ENCODE measurements around the gene ANKS1B. TPM values are rescaled to one million over a fixed set of nuclear protein-coding genes. Genes with fewer than 3 reads are reported as not detected.

ANKS1B gene
- total RNA-seq, 3 donors from 2014 or later (not counting 1 experiment from before 2014, with no cell fraction given), result not detected

DNA sequence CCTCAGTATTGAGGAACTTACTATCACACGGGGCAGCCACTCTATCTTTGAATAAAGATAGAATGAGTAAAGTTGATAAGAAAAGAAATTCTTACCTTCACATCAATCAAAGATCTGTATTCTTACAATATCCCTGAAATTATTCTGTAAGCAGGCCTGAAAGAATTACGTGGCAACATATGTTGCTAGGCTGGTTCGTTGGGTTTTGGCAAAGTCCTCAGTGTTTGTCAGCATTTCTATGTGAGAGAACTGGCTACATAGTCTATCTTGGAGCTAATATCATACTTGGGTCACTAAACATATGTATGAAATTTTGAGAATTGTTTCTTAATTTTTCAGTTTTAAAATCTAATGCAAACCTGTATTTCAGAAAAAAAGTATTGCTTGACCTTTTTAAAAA lies 749.4 kb downstream of the ANKS1B start:
- H3K36me3 Mint-ChIP-seq, result no peaks in the 10 kb centered on the region
- 87% methylated on average over 2 of the region's 3 CpGs for WGBS (ENCODE audit: insufficient coverage)
- H3K4me3 ChIP-seq (ENCODE audit: low read length), result no peak overlapping the region
- no peaks in the 10 kb centered on the region for H3K4me1 Mint-ChIP-seq
- H3K27me3 ChIP-seq (ENCODE audit: control insufficient read depth, insufficient read depth, low read length), result no peaks in the 10 kb centered on the region
- ATAC-seq (no peak), DNase-seq (no peak)
- no peak overlapping the region for H3K4me3 Mint-ChIP-seq
- TF ChIP-seq, protein P1, sequence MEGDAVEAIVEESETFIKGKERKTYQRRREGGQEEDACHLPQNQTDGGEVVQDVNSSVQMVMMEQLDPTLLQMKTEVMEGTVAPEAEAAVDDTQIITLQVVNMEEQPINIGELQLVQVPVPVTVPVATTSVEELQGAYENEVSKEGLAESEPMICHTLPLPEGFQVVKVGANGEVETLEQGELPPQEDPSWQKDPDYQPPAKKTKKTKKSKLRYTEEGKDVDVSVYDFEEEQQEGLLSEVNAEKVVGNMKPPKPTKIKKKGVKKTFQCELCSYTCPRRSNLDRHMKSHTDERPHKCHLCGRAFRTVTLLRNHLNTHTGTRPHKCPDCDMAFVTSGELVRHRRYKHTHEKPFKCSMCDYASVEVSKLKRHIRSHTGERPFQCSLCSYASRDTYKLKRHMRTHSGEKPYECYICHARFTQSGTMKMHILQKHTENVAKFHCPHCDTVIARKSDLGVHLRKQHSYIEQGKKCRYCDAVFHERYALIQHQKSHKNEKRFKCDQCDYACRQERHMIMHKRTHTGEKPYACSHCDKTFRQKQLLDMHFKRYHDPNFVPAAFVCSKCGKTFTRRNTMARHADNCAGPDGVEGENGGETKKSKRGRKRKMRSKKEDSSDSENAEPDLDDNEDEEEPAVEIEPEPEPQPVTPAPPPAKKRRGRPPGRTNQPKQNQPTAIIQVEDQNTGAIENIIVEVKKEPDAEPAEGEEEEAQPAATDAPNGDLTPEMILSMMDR (IDR thresholded peaks at IDR 0.05), result no peak
- no peak overlapping the region for H3K27ac ChIP-seq (ENCODE audit: low read length)
- no peaks in the 10 kb centered on the region for H3K9me3 ChIP-seq (ENCODE audit: control insufficient read depth, insufficient read depth, low read length)
- no peaks in the 10 kb centered on the region for H3K4me1 ChIP-seq (ENCODE audit: control insufficient read depth, insufficient read depth, low read length)
- H3K36me3 ChIP-seq (ENCODE audit: control insufficient read depth, insufficient read depth, low read length), result no peaks in the 10 kb centered on the region
- H3K9me3 Mint-ChIP-seq, result peaks cover 11 to 14% of the 10 kb centered on the region in 2 donors
- H3K27ac Mint-ChIP-seq, result no peak overlapping the region
- intact Hi-C loops (cut with micrococcal nuclease), result no loop called here
- no peaks in the 10 kb centered on the region for H3K27me3 Mint-ChIP-seq (ENCODE audit: low read depth in 2 of 2)

DNA sequence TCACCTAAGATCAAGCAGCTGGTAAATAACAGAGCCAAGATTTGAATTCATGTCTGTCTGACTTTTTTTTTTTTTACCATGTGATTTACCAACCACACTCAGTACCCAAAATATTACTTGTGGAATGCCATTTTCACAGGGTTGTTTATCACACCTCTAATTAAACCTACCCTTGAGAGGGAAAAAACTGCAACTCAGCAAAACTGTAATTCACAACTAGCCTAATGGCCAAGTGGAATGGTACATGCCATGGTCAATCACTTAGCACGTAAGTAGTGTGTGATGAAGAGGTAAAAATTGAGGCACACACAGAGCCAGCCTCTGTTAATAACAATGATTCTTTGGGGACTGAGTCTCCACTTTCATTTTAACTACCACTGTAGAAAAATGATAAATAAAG lies 750.0 kb downstream of the ANKS1B start:
- Histone ChIP-seq H3K4me1 (ENCODE audit: control insufficient read depth, insufficient read depth, low read length) (no peaks in the 10 kb centered on the region), H3K27me3 (ENCODE audit: control insufficient read depth, insufficient read depth, low read length) (no peaks in the 10 kb centered on the region), H3K27ac (ENCODE audit: low read length) (no peak overlapping the region), H3K4me3 (ENCODE audit: low read length) (no peak overlapping the region), H3K9me3 (ENCODE audit: control insufficient read depth, insufficient read depth, low read length) (no peaks in the 10 kb centered on the region), H3K36me3 (ENCODE audit: control insufficient read depth, insufficient read depth, low read length) (no peaks in the 10 kb centered on the region)
- TF ChIP-seq, protein P1 (IDR thresholded peaks at IDR 0.05), result no peak
- intact Hi-C loops (cut with micrococcal nuclease), result no loop called here
- H3K36me3 Mint-ChIP-seq, result no peaks in the 10 kb centered on the region
- H3K27ac Mint-ChIP-seq, result no peak overlapping the region
- peaks cover 9 to 11% of the 10 kb centered on the region in 2 donors for H3K9me3 Mint-ChIP-seq
- WGBS (ENCODE audit: insufficient coverage), result 71% methylated on average over 1 of the region's 1 CpG
- ATAC-seq (no peak), DNase-seq (no peak)
- H3K27me3 Mint-ChIP-seq (ENCODE audit: low read depth in 2 of 2), result no peaks in the 10 kb centered on the region
- H3K4me1 Mint-ChIP-seq, result no peaks in the 10 kb centered on the region
- H3K4me3 Mint-ChIP-seq, result no peak overlapping the region

DNA sequence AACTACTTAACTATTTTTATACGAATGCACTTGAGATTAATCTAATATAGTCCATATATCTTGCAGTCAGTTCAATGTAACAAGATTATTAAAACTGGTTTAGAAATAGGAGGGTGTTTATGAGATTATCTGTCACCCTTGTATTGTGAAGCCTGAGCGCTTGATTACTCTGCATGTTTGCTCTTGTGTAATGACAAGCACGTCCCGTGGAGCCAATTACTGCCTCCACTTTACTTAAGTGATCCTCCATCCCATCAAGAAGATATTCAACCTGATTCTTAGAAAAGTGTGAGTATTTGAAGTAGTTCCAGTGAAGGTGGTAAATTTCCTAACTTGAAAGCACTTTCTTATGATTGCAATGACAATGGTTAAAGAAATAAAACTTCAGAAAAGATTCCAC lies 752.4 kb downstream of the ANKS1B start:
- TF ChIP-seq, protein P1 (IDR thresholded peaks at IDR 0.05), result no peak
- Histone ChIP-seq H3K36me3 (ENCODE audit: control insufficient read depth, insufficient read depth, low read length) (no peaks in the 10 kb centered on the region), H3K9me3 (ENCODE audit: control insufficient read depth, insufficient read depth, low read length) (no peaks in the 10 kb centered on the region), H3K27ac (ENCODE audit: low read length) (no peak overlapping the region), H3K27me3 (ENCODE audit: control insufficient read depth, insufficient read depth, low read length) (no peaks in the 10 kb centered on the region), H3K4me3 (ENCODE audit: low read length) (no peak overlapping the region), H3K4me1 (ENCODE audit: control insufficient read depth, insufficient read depth, low read length) (no peaks in the 10 kb centered on the region)
- Mint-ChIP-seq H3K4me1 (no peaks in the 10 kb centered on the region), H3K36me3 (no peaks in the 10 kb centered on the region), H3K9me3 (peaks cover 7% of the 10 kb centered on the region in 2 donors), H3K4me3 (no peak overlapping the region), H3K27ac (no peak overlapping the region), H3K27me3 (ENCODE audit: low read depth in 2 of 2) (no peaks in the 10 kb centered on the region)
- DNase-seq (no peak), ATAC-seq (no peak)
- intact Hi-C loops (cut with micrococcal nuclease), result no loop called here
- WGBS (ENCODE audit: insufficient coverage), result 100% methylated on average over 1 of the region's 4 CpGs

DNA sequence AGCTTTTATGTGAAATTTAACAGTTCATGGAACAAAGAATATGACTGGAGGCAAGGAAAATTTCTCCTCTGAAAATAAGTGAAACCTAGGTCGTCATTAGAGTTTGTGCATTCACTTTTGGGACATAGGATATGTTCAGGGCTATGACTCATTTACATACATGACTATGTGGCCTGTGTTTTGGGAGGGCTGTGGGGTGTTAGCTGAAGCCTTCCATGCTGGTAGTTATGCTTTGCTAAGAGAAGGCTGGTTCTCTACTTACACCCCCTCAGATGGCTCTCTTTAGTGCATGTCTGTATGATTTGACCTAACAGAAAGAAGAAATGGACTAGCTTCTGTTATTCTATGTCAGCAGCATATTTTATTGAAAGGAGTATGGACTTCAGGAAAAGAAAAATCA lies 753.7 kb downstream of the ANKS1B start:
- intact Hi-C loops (cut with micrococcal nuclease), result no loop called here
- H3K4me1 Mint-ChIP-seq, result no peaks in the 10 kb centered on the region

More for the DNA sequence above, 753.7 kb downstream of the ANKS1B start:
- no peak overlapping the region for H3K4me3 ChIP-seq (ENCODE audit: low read length)
- WGBS (ENCODE audit: insufficient coverage), result 75% methylated on average over 1 of the region's 1 CpG
- H3K4me3 Mint-ChIP-seq, result no peak overlapping the region
- H3K27me3 ChIP-seq (ENCODE audit: control insufficient read depth, insufficient read depth, low read length), result no peaks in the 10 kb centered on the region
- ATAC-seq, result no peak
- no peaks in the 10 kb centered on the region for H3K27me3 Mint-ChIP-seq (ENCODE audit: low read depth in 2 of 2)
- H3K36me3 Mint-ChIP-seq, result no peaks in the 10 kb centered on the region
- no peak overlapping the region for H3K27ac ChIP-seq (ENCODE audit: low read length)
- DNase-seq, result no peak
- peaks cover 5 to 7% of the 10 kb centered on the region in 2 donors for H3K9me3 Mint-ChIP-seq
- no peaks in the 10 kb centered on the region for H3K9me3 ChIP-seq (ENCODE audit: control insufficient read depth, insufficient read depth, low read length)
- TF ChIP-seq, protein P1 (IDR thresholded peaks at IDR 0.05), result no peak
- H3K36me3 ChIP-seq (ENCODE audit: control insufficient read depth, insufficient read depth, low read length), result no peaks in the 10 kb centered on the region
- no peak overlapping the region for H3K27ac Mint-ChIP-seq
- no peaks in the 10 kb centered on the region for H3K4me1 ChIP-seq (ENCODE audit: control insufficient read depth, insufficient read depth, low read length)

Measured in natural killer cell (primary cell).